HepG2 (cell line): ENCODE data around the gene EMILIN1. TPM values are rescaled to one million over a fixed set of nuclear protein-coding genes. Genes with fewer than 3 reads are reported as not detected.

Experiments used
- AHDC1 ChIP-seq: sonication (generic); formaldehyde crosslinking; IDR thresholded peaks from 2 replicates; pipeline ENCODE4 v1.5.1; 2020; ENCODE audit warnings: mild to moderate bottlenecking, missing genetic modification reagents, borderline replicate concordance
- BCLAF1 ChIP-seq: fragments of 450-650 bp; IDR thresholded peaks from 2 replicates; pipeline ENCODE4 v1.6.1; 2017; ENCODE audit warnings: mild to moderate bottlenecking
- IKZF1 ChIP-seq: fragments of 450-650 bp; IDR thresholded peaks from 2 replicates; pipeline ENCODE4 v1.7.1; 2016
- LCORL ChIP-seq, 2 experiments: fragments of 450-650 bp in 1 of 2; sonication (generic) in 1 of 2; formaldehyde crosslinking in 1 of 2; IDR thresholded peaks; 2 replicates each; pipeline versions ENCODE4 v1.5.0 to v1.6.1; 2017 to 2020; ENCODE audit warnings: antibody characterized with exemption in 1 of 2, missing genetic modification reagents in 1 of 2
- PHF8 ChIP-seq: sonication (generic); formaldehyde crosslinking; IDR thresholded peaks from 2 replicates; pipeline ENCODE4 v1.5.0; 2020; ENCODE audit warnings: missing genetic modification reagents
- RBM39 ChIP-seq: fragments of 200-400 bp; formaldehyde crosslinking; IDR thresholded peaks from one replicate; pipeline ENCODE4 v1.6.1; 2018; ENCODE audit warnings: antibody characterized with exemption, mild to moderate bottlenecking, low read depth, low read length; ENCODE audit not compliant: poor library complexity, severe bottlenecking
- TEF ChIP-seq: sonication (generic); formaldehyde crosslinking; IDR thresholded peaks from 2 replicates; pipeline ENCODE4 v1.5.0; 2020; ENCODE audit warnings: missing genetic modification reagents
- ZBED4 ChIP-seq: sonication (generic); formaldehyde crosslinking; IDR thresholded peaks from 2 replicates; pipeline ENCODE4 v1.4.0; 2020; ENCODE audit warnings: missing genetic modification reagents, borderline replicate concordance
- ZC3H13 ChIP-seq: sonication (generic); formaldehyde crosslinking; IDR thresholded peaks from 2 replicates; pipeline ENCODE4 v1.8.1; 2023; ENCODE audit warnings: mild to moderate bottlenecking, missing genetic modification reagents, moderate library complexity
- ZNF234 ChIP-seq: sonication (generic); formaldehyde crosslinking; conservative IDR thresholded peaks from 2 replicates; pipeline ENCODE4 v1.5.1; 2020; ENCODE audit warnings: mild to moderate bottlenecking, missing genetic modification reagents
- ZNF350 ChIP-seq: sonication (generic); formaldehyde crosslinking; IDR thresholded peaks from 2 replicates; pipeline ENCODE4 v1.4.0; 2020; ENCODE audit warnings: mild to moderate bottlenecking, low read depth, missing genetic modification reagents, borderline replicate concordance
- ZNF570 ChIP-seq: sonication (generic); formaldehyde crosslinking; IDR thresholded peaks from 2 replicates; pipeline ENCODE4 v1.4.0; 2020; ENCODE audit warnings: mild to moderate bottlenecking, missing genetic modification reagents, borderline replicate concordance
- ZNF790 ChIP-seq: sonication (generic); formaldehyde crosslinking; IDR thresholded peaks from 2 replicates; pipeline ENCODE4 v1.8.0; 2022; ENCODE audit warnings: missing genetic modification reagents, mild to moderate bottlenecking, borderline replicate concordance
- polyA plus RNA-seq, 8 experiments: library from polyadenylated mRNA; depleted of rRNA in 3 of 8; stranded (reverse) in 7 of 8; unstranded in 1 of 8; fragments of >200 nt; fragmentation: Illumina TruSeq in 4 of 8; extraction: Trizol in 4 of 8; gene quantifications; 2 replicates each; pipeline versions ENCODE4 v1.2.1 to v1.2.3, GENCODE V29; 2011 to 2016; ENCODE audit warnings: low read depth in 4 of 8, missing spikeins in 1 of 8, mixed read lengths in 1 of 8; ENCODE audit not compliant: insufficient read depth in 1 of 8
- total RNA-seq, 5 experiments: library from RNA; depleted of rRNA; stranded (reverse); fragments of >200 nt; fragmentation: Illumina TruSeq; extraction: Trizol; gene quantifications; 2 replicates each; pipeline ENCODE4 v1.2.3, GENCODE V29; 2016; ENCODE audit warnings: low read depth in 1 of 5

EMILIN1 gene
- total and polyA plus RNA-seq, 2 of the 13 experiments (the other 11 are each of a cell fraction or from before 2014, with no cell fraction given) = 8.1 to 9.7 TPM

- TF ChIP-seq BCLAF1 (no peak), RBM39 (no peak), ZC3H13 (CRISPR knock-in tag) (peak; percentile 59), ZNF234 (CRISPR knock-in tag) (peak; percentile 67; the same call in 1 of the 2 replicates), LCORL (IDR thresholded peaks at IDR 0.05) (no peak), LCORL (CRISPR knock-in tag; IDR thresholded peaks at IDR 0.05) (peak; percentile 86), ZNF790 (CRISPR knock-in tag) (no peak), PHF8 (CRISPR knock-in tag) (peak; percentile 77), TEF (CRISPR knock-in tag) (peak; percentile 89), ZBED4 (CRISPR knock-in tag) (peak; percentile 84), ZNF570 (CRISPR knock-in tag) (0 out of 2 replicates have a peak, but pooled peaks have one; percentile 77), AHDC1 (CRISPR knock-in tag) (no peak; the same call in none of the 2 replicates), IKZF1 (no peak), ZNF350 (CRISPR knock-in tag) (peak; percentile 70)
Measured at GRCh38 chr2:27050996-27051901, 27.2 kb upstream of the EMILIN1 start, which contains the start of gene AGBL5 (continued).
